NCI-H460 (cell line): Measurements from ENCODE around the gene HLA-DMB. TPM values are rescaled to one million over a fixed set of nuclear protein-coding genes. Genes with fewer than 3 reads are reported as not detected.

ENCODE experiments used
- DNase-seq: peaks from one replicate; pipeline ENCODE4 v3.0.0-alpha.2; 2016; ENCODE audit warnings: low read depth; ENCODE audit errors: extremely low read depth
- small RNA-seq, 2 experiments: library from RNA; depleted of rRNA; stranded (forward); fragments of <200 nt; gene quantifications; one replicate each; pipeline ENCODE3, GENCODE V24; 2014
- total RNA-seq: library from RNA; depleted of rRNA; stranded (reverse); fragments of >200 nt; shearing (Covaris generic); gene quantifications from 2 replicates; pipeline ENCODE4 v1.2.3, GENCODE V29; 2014; rRNA removed

HLA-DMB gene
- total RNA-seq, 1 experiment from 2014 or later, result not detected

GRCh38 chr6:32931211-32931610 is 9.6 kb downstream of the HLA-DMB start:
- DNase-seq, result no peak

GRCh38 chr6:32922083-32922482 is 18.7 kb downstream of the HLA-DMB start:
- no peak for DNase-seq

DNA sequence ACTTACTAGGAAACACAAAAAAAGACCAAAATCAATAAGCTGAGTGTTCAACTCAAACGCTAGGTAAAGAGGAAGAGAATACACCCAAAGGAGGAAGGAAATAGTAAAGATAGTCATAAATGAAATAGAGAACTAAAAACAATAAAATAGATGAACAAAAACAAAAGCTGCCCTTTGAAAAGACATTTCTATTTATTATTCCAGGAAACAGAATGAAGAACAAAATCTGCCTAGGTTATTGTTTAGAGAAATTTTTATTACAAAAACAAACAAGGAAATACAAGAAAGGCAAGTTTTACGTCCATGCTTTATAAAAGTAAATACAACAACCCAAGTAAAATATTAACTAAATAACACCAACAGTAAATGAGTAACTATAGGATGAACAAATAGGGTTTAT is 20.1 kb downstream of the HLA-DMB start:
- no peak for DNase-seq

DNA sequence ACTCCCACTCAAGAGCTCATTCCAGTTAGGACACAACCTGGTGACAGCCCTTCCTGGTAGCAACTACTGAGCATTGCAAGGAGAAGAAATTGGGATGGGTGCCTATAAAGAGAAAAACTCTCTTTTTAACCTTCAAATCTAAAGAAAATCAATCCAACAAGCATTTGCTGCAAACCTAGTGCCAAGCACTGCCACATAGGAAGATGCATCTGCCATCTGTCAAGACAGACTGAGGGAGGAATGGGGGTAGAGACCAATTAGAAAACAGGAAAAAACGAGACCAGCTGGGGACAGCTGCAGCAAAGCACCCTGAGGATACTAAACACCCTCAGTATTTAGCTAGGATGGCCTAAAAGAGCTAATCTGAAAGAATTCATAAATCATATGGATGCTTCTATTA is 27.9 kb downstream of the HLA-DMB start:
- DNase-seq, result no peak

- no peak for DNase-seq
These were observed 31.9 kb downstream of the HLA-DMB start for GRCh38 chr6:32908897-32909296.

DNA sequence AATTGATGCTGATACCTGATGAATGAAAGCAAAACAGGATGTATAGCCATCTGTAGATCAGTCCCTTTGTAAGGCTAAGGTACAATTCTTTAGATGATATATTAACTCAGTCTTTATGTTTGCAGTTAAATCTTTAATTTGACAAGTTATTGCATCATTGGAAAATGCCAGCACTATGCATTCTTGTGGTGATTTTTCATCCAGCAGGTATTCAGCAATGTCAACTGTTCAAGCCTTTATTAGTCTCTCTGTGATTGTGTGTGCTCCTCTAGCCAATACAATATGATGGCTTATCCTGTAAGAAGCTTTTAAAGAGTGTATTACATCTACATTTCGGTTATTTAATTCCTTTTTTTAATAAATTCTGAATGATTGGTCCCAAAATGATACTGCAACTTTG is 34.3 kb downstream of the HLA-DMB start:
- no peak for DNase-seq

GRCh38 chr6:32905078-32905477 is 35.8 kb downstream of the HLA-DMB start:
- no peak for DNase-seq

GRCh38 chr6:32903952-32904351 is 36.9 kb downstream of the HLA-DMB start:
- no peak for DNase-seq

DNA sequence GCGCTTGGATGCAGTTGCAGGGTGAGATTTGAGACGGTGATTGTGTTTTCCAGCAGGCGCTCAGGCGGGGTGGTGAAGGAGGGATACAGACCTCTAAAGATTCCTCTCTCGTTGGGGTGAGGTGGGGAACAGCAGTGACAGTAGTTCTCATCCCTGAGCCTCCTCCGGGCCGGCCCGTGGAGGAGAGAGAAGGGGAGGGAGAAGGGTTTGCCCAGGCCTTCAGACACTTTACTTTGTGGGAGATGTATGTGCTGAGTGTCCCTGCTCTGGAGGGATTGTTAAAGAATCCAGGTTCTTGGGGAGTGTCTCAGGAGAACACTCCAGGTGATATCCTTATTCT is 45.9 kb downstream of the HLA-DMB start:
- no peak for DNase-seq

GRCh38 chr6:32894085-32895005 is 46.5 kb downstream of the HLA-DMB start:
- peak; percentile 77 for DNase-seq

DNA sequence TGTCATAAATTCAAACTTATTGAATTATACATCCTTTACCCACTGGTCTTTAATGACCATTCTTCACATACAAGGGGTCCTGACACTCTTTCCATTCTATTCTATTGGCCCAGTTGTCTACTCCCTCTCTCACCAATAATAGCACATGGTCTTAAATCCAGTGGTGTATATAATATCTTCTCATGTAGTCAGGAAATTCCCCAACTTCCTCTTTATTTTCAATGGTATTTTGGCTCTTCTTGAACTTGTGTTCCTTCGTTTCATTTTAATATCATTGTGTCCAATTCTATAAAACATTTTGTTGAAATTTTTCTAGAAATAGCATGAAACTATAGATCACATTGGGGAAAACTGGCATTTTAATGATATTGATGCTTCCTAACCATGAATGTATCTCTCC is 50.0 kb downstream of the HLA-DMB start:
- no peak for DNase-seq

GRCh38 chr6:32889533-32889932 is 51.3 kb downstream of the HLA-DMB start:
- no peak for DNase-seq

DNA sequence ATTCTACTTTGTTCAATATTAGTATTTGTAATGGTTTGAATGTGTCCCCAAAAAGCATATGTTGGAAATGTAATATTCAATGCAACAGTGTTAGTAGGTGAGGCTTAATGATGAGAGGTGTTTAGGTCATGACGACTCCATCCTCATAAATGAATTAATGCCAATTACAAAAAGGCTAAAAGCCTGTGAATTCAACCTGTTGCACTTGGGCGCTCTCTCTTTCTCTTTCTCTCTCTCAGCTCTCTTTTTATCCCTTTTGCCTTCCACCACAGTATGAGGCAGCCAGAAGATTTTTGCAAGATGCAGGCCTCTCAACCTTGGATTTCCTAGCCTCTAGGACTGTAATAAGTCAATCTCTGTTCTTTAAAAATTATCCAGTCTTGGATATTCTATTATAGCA is 52.3 kb downstream of the HLA-DMB start:
- DNase-seq, result no peak

GRCh38 chr6:32887616-32888015 is 53.2 kb downstream of the HLA-DMB start:
- DNase-seq, result no peak

- DNase-seq, result no peak
These were observed 54.0 kb downstream of the HLA-DMB start for GRCh38 chr6:32886681-32887383.

DNA sequence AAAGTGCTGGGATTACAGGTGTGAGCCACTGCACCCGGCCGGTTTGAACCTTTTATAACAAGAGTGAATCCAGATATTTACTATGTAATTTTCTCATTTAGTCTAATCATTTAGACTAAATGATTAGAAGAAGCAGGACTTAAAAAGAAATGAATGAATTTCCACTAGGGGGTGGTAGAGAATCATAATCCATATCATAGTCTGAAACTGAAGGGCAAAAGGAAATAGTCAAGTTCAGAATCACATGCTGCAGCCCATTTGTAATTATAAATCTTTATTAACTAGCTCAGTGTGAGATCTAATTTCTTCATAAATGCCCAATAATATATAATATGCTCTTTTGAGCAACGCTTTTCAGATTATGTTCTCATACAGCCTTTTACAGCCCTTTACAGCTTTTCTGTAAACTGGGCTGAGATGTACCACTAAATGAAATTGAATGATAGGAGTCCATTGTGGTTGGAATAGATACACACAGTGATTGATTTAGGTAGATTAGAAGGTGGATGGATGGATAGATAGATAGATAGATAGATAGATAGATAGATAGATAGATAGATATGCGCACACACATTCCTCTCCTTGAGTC is 55.0 kb downstream of the HLA-DMB start:
- peak; percentile 58 for DNase-seq

Small RNAs within 50 kb of the gene (small RNA-seq; reads per million reads assigned to genes)
- 0 reads per million in 2 experiments for gene HLA-Z

Other genes starting within 250 kb of the HLA-DMB start
- not detected in 2 replicates for gene HLA-DQA2, start 199.6 kb downstream of the HLA-DMB start, total RNA-seq
- gene HLA-DQB2, start 177.5 kb downstream of the HLA-DMB start, total RNA-seq, result not detected in 2 replicates
- 0.40 and 0.58 TPM in 2 replicates for gene HLA-DOB, start 124.0 kb downstream of the HLA-DMB start, total RNA-seq
- gene TAP2, start 102.3 kb downstream of the HLA-DMB start, total RNA-seq, result 29.8 and 30.7 TPM in 2 replicates
- 48.2 and 50.3 TPM in 2 replicates for gene PSMB8, start 97.0 kb downstream of the HLA-DMB start, total RNA-seq
- gene TAP1, start 87.3 kb downstream of the HLA-DMB start, total RNA-seq, result 49.3 and 49.4 TPM in 2 replicates
- 20.3 and 21.4 TPM in 2 replicates for gene PSMB9, start 86.8 kb downstream of the HLA-DMB start, total RNA-seq
- 1.2 and 2.0 TPM in 2 replicates for gene HLA-DMA, start 12.1 kb upstream of the HLA-DMB start, total RNA-seq
- gene BRD2, start 27.6 kb upstream of the HLA-DMB start, total RNA-seq, result 132 and 133 TPM in 2 replicates
- not detected in 2 replicates for gene HLA-DOA, start 68.6 kb upstream of the HLA-DMB start, total RNA-seq
- not detected in 2 replicates for gene HLA-DPA1, start 132.6 kb upstream of the HLA-DMB start, total RNA-seq
- gene HLA-DPB1, start 135.0 kb upstream of the HLA-DMB start, total RNA-seq, result not detected in 2 replicates